IPS-18a (cell line): Measurements from ENCODE around the gene FBXL2.
A peak's percentile ranks its signal among the peaks of the same experiment; 100 is the strongest.
"Not testable (repeated sequence)": the region's sequence is repeated elsewhere in the genome, so short reads cannot be mapped to it uniquely, and the experiment has no call there.

Experiments
- H3K27ac ChIP-seq: one replicate; pipeline ENCODE4 v1.5.1; 2013; ENCODE audit warnings: low read length
- H3K27me3 ChIP-seq: one replicate; pipeline ENCODE4 v1.6.1; 2013; ENCODE audit warnings: mild to moderate bottlenecking, low read length; ENCODE audit not compliant: control insufficient read depth, insufficient read depth
- H3K36me3 ChIP-seq: one replicate; pipeline ENCODE4 v1.6.1; 2013; ENCODE audit warnings: low read depth, low read length; ENCODE audit not compliant: control insufficient read depth
- H3K4me1 ChIP-seq: one replicate; pipeline ENCODE4 v1.6.1; 2013; ENCODE audit warnings: low read depth, low read length; ENCODE audit not compliant: control insufficient read depth
- H3K4me3 ChIP-seq: one replicate; pipeline ENCODE4 v1.5.1; 2013; ENCODE audit warnings: low read length
- H3K9ac ChIP-seq: one replicate; pipeline ENCODE4 v1.6.1; 2013; ENCODE audit warnings: mild to moderate bottlenecking, low read length, moderate library complexity
- H3K9me3 ChIP-seq: one replicate; pipeline ENCODE4 v1.6.1; 2013; ENCODE audit warnings: low read depth, low read length; ENCODE audit not compliant: control insufficient read depth

The FBXL2 gene

GRCh38 chr3:33417066-33417673 is 139.9 kb downstream of the FBXL2 start:
- Histone ChIP-seq H3K4me1 (no peaks in the 10 kb centered on the region), H3K27me3 (no peaks in the 10 kb centered on the region), H3K9me3 (no peaks in the 10 kb centered on the region), H3K4me3 (no peak overlapping the region), H3K27ac (no peak overlapping the region), H3K9ac (no peak overlapping the region), H3K36me3 (peaks cover 32% of the 10 kb centered on the region)

- Histone ChIP-seq H3K27ac (no peak overlapping the region), H3K9ac (no peak overlapping the region), H3K4me1 (peaks cover 3% of the 10 kb centered on the region), H3K36me3 (peaks cover 39% of the 10 kb centered on the region), H3K9me3 (no peaks in the 10 kb centered on the region), H3K27me3 (no peaks in the 10 kb centered on the region), H3K4me3 (no peak overlapping the region)
These were observed 142.7 kb downstream of the FBXL2 start for GRCh38 chr3:33419948-33420347.

GRCh38 chr3:33420966-33421365 is 143.7 kb downstream of the FBXL2 start:
- Histone ChIP-seq H3K27me3 (no peaks in the 10 kb centered on the region), H3K27ac (no peak overlapping the region), H3K4me3 (no peak overlapping the region), H3K9me3 (no peaks in the 10 kb centered on the region), H3K9ac (no peak overlapping the region), H3K36me3 (peaks cover 34% of the 10 kb centered on the region), H3K4me1 (peaks cover 11% of the 10 kb centered on the region)

- Histone ChIP-seq H3K27ac (no peak overlapping the region), H3K36me3 (peaks cover 17% of the 10 kb centered on the region), H3K9ac (no peak overlapping the region)
These were observed 147.6 kb downstream of the FBXL2 start for GRCh38 chr3:33424606-33425452.

GRCh38 chr3:33425453-33425852 is 148.2 kb downstream of the FBXL2 start:
- Histone ChIP-seq H3K9me3 (no peaks in the 10 kb centered on the region), H3K27ac (no peak overlapping the region), H3K36me3 (peaks cover 14% of the 10 kb centered on the region), H3K4me3 (peak overlapping the region; percentile 34), H3K27me3 (no peaks in the 10 kb centered on the region), H3K9ac (no peak overlapping the region), H3K4me1 (peaks cover 55% of the 10 kb centered on the region)

More at GRCh38 chr3:33424606-33425452, 147.6 kb downstream of the FBXL2 start:
- no peaks in the 10 kb centered on the region for H3K27me3 ChIP-seq
- peaks cover 48% of the 10 kb centered on the region for H3K4me1 ChIP-seq
- peak overlapping the region; percentile 34 for H3K4me3 ChIP-seq
- no peaks in the 10 kb centered on the region for H3K9me3 ChIP-seq

- Histone ChIP-seq H3K27ac (no peak overlapping the region), H3K36me3 (peaks cover 14% of the 10 kb centered on the region), H3K9me3 (no peaks in the 10 kb centered on the region), H3K4me1 (peaks cover 55% of the 10 kb centered on the region), H3K4me3 (no peak overlapping the region), H3K27me3 (no peaks in the 10 kb centered on the region), H3K9ac (no peak overlapping the region)
These were observed 148.8 kb downstream of the FBXL2 start for GRCh38 chr3:33426068-33426467.

- Histone ChIP-seq H3K27ac (no peak overlapping the region), H3K36me3 (peaks cover 14% of the 10 kb centered on the region), H3K27me3 (no peaks in the 10 kb centered on the region), H3K4me1 (peaks cover 55% of the 10 kb centered on the region), H3K9me3 (no peaks in the 10 kb centered on the region), H3K9ac (no peak overlapping the region), H3K4me3 (peak overlapping the region; percentile 1)
These were observed 149.5 kb downstream of the FBXL2 start for GRCh38 chr3:33426630-33427317.

- peaks cover 5% of the 10 kb centered on the region for H3K36me3 ChIP-seq
- peaks cover 55% of the 10 kb centered on the region for H3K4me1 ChIP-seq
- no peak overlapping the region for H3K27ac ChIP-seq
- H3K27me3 ChIP-seq, result no peaks in the 10 kb centered on the region
- no peaks in the 10 kb centered on the region for H3K9me3 ChIP-seq
- no peak overlapping the region for H3K9ac ChIP-seq
- no peak overlapping the region for H3K4me3 ChIP-seq
These were observed 151.5 kb downstream of the FBXL2 start for GRCh38 chr3:33428734-33429133.

- not testable (repeated sequence) for H3K4me3 ChIP-seq, H3K27me3 ChIP-seq, H3K9me3 ChIP-seq, H3K27ac ChIP-seq, H3K36me3 ChIP-seq, H3K9ac ChIP-seq
- peaks cover 55% of the 10 kb centered on the region for H3K4me1 ChIP-seq
These were observed 152.1 kb downstream of the FBXL2 start for GRCh38 chr3:33429306-33429705.

- Histone ChIP-seq H3K27ac (no peak overlapping the region), H3K4me1 (peaks cover 51% of the 10 kb centered on the region), H3K9me3 (no peaks in the 10 kb centered on the region), H3K9ac (no peak overlapping the region), H3K4me3 (no peak overlapping the region), H3K27me3 (no peaks in the 10 kb centered on the region), H3K36me3 (no peaks in the 10 kb centered on the region)
These were observed 152.8 kb downstream of the FBXL2 start for GRCh38 chr3:33430061-33430460.

- no peak overlapping the region for H3K27ac ChIP-seq
- peaks cover 46% of the 10 kb centered on the region for H3K4me1 ChIP-seq
- no peaks in the 10 kb centered on the region for H3K27me3 ChIP-seq
- H3K9ac ChIP-seq, result no peak overlapping the region
- no peak overlapping the region for H3K4me3 ChIP-seq
- H3K9me3 ChIP-seq, result no peaks in the 10 kb centered on the region
- H3K36me3 ChIP-seq, result no peaks in the 10 kb centered on the region
These were observed 153.3 kb downstream of the FBXL2 start for GRCh38 chr3:33430571-33430970.
